ENCODE results near the gene ATXN7L1.

Gene ATXN7L1

DNA sequence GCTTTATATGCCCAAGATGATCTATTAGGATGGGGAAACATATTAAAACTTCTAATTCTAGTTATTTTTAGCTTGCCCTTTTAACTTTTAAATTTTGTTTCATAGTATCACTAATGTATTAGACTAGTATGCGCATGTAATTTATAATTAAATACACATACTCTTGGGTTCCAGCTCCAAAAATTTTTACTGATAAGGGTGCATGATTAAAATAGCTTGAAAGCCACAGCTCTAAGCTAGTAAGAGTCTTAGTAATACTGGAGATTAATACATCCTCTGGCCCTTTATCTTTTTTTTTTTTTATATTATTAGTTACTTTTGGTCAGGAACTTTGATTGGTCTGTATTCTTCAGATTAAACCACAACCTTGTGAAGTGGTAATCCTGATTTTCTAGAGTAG lies 53.6 kb downstream of the ATXN7L1 start:
- DNase-seq = no peak

DNA sequence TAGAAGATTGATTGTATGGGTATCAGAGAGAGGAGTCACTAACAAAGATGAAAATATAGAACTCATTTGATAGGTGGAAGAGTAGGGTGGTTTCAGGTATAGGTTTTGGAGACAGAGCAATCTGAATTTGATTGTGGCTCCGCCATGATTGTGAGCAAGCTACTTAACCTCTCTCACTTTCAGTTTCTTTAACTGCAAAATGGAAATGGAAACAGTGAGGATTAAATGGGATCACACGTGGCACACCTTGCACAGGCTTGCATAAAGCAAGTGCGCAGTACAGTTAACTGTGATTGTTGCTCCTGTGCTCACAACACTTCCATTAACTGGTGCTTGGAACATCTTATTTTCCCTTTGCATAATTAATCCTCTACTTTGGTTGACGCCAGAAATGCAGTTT lies 54.9 kb downstream of the ATXN7L1 start:
- DNase-seq = no peak

DNA sequence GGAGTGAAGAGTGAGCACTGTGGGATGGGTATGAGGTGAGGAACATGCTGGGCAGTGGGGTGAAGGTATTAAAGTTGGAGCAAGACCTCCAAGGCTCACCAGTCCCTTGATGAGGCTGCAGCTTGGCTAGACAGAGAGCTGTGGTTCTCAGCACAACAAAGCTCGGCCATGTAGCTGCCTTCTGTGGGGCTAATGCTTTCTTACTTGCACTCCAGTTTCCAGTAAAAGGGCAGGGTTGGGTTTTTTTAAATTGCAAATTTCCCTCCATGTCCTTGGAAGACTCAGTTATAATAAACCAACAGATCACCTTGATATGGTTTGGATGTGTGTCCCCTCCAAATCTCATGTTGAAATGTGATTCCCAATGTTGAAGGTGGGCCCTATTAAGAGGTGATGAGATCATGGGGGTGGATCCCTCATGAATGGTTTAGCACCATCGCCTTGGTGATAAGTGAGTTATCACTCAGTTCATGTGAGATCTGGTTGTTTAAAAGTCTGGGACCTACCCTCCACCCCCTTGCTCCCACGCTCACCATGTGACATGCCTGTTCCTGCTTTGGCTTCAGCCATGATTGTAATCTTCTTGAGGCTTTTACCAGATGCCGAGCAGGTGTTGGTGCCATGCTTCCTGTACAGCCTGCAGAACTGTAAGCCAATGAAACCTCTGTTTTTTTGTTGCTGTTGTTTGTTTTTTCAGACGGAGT lies 55.9 kb downstream of the ATXN7L1 start:
- no peak for DNase-seq

DNA sequence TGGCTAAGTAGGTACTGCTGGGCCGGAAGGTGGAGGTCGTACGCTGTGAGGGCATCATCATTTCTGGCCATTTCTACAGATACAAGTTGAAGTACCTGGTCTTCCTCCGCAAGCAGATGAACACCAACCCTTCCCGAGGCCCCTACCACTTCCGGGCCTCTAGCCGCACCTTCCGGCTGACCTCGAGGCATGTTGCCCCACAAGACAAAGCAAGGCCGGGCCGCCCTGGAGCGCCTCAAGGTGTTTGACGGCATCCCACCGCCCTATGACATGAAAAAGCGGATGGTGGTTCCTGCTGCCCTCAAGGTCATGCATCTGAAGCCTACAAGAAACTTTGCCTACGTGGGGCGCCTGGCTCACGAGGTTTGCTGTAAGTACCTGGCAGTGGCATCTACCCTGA lies 56.8 kb downstream of the ATXN7L1 start:
- DNase-seq = no peak

DNA sequence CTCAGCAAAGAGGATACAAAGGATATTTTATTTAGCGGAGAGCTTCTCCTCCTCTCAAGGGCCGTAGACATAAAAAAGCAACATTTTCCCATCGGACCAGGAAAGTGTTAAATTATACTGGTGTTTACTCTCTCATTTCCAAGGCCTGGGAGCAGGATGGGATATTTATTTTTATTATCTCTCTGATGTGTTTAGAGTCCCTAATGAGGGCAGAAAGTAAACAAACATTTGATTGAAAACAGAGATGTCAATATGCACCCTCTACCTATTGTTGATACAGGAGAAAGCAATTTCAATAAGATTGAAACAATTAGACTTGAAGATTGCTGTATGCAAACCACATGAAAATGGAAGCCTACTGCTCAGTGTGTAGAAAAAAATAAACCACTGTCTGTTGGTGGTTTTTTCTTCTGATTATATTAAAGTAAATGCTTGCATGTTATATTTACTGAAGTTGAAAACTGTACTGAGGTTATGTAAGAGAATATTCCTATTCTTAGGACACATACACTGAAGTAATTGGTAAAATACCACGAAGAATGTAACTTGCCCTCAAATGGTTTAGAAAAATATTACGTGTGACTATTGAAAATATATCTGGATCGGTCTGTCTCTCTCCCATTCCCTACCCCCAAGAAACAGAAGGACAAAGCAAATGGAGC lies 59.3 kb downstream of the ATXN7L1 start:
- no peak for DNase-seq

DNA sequence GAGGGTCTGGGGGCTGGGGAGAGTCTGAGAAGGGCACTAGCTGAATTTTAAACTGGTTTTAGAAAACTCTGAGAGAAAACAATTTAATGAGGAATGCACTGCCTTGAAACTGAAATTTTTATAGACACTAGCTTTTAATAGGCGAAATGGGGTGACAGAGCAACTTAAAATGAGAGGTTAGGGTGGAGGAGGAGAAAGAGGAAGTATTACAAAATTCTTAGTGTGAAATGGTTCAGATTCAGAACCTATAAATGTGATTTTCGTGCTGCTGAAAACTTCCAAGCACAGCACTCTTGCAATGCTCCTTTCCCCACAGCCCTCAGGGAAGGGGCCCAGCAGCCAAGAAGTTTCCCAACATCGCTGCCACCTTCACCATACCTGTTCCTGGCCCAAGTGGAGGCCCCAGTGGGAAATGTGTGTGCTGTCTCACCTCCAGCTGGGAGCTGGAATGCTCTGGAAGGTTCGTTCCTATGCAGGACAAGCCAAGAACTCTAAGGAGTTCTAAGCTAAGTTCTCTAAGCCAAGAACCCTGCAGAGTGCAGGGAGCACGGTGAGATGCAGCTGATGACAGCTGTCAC lies 60.0 kb downstream of the ATXN7L1 start:
- no peak for DNase-seq

DNA sequence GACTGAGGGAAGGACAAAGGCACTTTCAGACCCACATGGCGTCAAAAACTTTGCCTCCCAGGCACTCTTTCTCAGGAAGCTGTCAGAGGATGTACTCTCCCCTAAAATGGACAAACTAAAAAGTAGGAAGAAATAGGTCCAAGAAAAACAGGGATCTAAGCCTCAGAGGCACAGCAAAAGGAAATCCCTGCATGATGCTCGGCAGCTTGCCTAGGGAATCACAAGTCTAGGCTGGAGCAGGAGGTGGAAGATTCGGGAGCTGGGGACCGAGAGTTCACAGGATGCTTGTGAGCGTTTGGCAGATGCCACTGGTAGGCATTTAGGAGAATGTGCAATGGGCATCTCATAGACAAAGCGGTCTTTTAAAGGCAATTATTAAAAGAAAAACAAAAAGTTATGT lies 60.8 kb downstream of the ATXN7L1 start:
- DNase-seq = no peak

DNA sequence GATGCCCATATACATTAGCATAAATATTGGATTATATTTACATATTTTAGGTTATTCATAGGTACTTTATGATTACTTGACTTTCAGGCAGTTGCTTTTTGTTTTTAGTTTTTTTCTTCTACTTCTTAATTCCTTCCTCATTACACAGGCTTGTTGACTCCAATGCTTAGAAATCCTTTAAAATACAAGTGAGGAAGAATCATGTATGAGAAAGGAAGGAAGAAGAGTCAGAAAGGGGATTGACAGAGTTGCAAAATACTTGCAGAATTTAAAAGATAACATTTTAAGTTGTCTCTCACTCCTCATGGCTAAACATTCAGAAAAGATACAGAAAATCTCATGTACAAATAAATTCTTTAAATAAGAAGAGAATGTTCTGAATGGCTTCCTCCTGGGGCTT lies 61.9 kb downstream of the ATXN7L1 start:
- DNase-seq = no peak

DNA sequence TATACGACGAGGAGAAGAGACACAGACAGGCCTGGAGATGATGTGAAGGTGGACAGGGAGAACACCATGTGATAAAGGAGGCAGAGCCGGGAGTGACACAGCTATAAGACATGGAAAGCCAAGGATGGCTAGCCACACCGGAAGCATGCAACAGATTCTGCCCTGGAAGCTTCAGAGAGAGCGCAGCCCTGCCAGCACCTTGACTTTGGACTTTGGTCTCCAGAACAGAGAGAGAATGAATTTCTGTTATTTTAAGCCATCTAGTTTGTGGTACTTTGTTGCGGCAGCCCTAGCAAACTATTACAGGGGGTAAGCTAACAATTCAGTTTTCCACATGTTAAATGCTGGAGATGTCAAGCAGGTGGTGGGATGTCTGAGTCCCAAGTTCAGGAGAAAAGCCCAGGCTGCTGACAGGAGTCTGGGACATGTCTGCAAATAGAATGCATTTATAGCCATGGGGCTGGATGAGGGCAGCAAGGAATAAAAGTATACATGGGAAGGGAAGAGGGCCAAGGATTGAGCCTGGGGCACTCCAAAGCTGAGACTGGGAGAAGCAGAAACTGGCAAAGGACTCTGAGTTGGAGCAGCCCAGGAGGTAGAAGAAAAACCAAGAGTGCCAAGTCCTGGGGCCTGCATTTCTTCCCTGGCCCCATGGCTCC lies 65.1 kb downstream of the ATXN7L1 start:
- no peak for DNase-seq

DNA sequence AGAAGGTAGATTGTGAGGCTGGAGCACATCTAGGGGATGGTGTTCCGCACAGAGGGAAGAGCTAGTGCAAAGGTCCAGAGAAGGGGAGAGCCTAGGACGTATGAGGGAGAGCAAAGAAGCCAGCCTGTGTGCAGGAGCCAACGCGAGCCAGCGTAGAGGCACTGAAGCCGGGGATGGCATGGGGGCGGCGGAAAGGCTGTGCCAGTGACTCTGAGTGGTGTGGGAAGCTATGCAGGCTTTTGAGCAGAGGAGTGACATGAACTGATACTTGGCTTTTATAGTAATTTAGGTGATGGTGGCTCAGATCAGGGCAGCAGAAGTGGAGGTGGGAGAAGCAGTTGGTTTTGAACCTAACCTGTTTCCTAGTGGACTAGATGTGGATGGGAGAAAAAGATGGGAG lies 65.8 kb downstream of the ATXN7L1 start:
- DNase-seq = no peak

DNA sequence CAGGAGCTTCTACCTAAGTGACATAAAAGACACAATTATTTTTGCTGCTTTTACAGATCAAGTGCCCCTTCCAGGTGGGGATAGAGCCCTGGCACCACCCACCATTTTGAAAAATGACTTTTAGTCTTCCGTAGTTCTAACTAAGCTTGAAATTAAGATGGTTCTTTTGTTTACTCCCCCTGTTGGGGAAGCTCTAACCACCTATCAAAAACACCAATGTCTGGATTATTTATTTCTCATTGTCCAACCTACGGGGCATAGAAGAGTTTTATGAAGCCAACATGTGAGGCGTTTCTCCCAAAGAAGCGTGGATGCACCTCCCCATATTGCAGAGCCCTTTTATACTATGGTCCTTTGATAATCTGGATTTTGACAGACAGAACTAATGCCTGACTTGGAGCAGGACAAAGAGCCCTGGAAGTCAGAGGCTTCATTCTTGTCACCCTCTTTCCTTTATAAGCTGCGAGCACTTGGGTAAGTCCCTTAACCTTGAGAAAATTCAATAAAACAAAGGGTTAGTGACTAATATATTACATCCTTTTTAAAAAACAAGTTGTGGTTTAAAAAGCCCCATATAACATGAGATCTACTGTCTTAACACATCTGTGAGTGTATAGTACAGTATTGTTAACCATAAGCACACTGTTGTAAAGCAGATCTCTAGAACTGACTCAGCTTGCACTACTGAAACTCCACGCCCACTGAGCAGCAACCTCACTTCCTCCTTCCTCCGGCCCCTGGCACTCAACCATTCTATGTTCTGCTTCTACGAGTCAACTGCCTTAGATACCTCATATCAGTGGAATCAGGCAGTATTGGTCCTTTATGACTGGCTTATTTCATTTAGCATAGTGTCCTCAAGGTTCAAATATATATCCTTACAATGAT lies 67.5 kb downstream of the ATXN7L1 start:
- peak; percentile 10 to 41 (median 26) for DNase-seq

DNA sequence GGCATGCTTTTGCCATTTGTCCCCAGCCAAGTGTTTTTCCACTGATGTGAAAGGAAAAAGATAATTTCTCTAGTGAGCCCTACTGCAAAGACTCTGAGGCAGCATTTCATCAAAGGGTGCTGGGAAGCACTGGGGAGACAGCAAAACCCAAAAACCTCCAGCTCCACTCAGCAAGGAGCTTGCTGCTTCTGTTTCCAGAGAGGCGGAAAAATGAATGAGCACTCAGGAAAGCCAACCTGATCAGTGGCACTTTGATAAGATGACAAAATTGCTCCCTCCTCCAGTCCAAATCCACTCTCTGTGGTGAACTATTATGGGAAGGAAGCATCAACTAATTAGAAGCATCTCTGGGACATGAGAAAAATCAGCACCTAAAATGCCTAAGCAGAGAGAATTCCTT lies 68.2 kb downstream of the ATXN7L1 start:
- DNase-seq = no peak

DNA sequence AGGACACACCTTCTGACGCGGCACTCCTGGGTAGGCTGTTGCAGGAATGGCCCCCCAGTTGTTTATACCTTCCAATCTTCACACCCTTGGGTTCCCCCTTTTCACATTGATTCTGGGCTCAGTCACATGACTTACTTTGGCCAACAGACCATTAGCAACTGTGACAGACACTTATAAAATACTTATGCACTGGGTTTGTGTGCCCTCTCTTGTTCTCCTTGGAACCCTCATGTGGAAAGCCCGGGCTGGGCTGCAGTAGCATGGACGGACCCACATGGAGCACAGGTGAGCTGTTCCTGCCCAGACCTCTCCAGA lies 69.0 kb downstream of the ATXN7L1 start:
- no peak for DNase-seq

DNA sequence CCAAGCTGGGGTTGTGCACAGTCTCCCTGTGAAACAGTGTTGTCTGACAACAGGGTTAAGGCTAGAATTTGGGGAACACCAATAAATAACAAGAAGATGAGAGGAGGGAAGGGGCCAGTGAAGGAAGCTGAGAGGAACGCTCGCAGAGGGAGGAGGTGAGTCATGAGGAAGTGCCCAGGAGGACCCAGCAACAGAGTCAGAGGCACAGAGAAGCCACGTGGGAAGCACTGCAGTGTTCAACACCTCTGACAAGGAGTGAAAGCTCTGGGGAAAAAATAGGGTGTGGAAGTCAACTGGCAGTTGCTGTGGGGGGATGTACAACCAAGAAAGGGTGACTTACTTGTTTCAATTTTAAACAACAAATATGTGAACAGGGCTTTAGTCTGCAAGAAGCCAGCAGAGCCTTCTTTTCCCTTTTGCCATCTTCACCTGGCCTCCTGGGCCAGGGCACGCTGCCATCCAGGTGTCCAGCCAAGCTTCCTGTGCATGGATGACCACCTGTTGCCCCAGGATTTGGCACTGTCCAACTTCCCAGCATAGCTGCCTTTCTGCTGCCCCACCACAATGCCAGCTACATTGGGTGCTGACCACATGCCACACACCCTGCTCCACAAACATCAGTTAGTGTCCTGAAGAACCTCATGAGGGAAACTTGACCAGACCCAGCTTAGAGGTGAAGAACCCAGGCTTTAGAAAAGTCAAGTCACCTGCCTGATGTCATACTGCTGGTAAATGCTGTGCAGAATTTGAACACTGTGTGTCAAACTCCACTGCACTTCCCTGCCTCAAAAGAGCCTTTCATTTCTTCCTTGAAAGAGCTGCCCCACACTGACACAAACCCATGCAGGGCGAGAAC lies 69.6 kb downstream of the ATXN7L1 start:
- DNase-seq = peak in 3 of 4 experiments; percentile 2 to 18 (median 16)

DNA sequence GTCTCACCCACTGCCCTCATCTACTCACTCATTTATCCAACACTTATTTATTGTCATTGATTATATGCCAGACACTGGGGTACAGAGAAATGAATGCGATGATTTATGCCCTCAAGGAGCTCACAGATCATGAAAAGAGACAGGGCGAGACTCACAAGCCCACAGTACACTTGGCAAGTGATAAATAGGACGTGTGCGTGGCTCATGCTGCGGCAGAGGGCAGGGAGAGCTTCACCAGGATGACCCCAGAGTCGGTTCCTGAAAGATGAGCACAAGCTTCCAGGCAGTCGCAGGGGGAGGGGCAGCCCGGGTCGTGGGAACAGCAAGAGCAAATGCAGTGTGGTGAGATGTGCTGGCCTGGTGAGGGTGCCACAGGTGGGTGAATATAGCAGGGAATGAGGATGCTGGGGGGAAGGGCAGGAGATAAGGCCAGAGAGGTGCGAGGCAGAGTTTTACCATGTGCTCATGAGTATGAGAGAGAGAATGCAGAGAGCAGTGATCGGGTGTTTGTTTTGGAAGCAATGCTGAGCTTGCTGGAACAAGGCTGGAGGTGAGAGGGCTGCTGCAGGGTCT lies 70.9 kb downstream of the ATXN7L1 start:
- DNase-seq = no peak

DNA sequence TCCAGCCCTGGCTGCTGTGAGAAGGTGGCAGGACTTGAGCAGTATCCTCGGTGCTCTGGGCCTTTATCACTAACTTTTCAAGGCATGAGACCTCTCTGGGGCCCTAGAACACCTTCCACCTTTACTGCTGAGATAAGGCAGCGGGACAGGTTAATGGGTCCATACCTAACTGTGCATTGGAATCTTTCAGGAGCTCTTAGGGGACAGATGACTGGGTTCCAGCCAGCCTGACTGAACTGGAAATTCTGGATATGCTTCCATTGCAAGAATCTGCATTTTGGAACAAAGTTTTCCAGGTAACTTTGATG lies 73.0 kb downstream of the ATXN7L1 start:
- DNase-seq = no peak

DNA sequence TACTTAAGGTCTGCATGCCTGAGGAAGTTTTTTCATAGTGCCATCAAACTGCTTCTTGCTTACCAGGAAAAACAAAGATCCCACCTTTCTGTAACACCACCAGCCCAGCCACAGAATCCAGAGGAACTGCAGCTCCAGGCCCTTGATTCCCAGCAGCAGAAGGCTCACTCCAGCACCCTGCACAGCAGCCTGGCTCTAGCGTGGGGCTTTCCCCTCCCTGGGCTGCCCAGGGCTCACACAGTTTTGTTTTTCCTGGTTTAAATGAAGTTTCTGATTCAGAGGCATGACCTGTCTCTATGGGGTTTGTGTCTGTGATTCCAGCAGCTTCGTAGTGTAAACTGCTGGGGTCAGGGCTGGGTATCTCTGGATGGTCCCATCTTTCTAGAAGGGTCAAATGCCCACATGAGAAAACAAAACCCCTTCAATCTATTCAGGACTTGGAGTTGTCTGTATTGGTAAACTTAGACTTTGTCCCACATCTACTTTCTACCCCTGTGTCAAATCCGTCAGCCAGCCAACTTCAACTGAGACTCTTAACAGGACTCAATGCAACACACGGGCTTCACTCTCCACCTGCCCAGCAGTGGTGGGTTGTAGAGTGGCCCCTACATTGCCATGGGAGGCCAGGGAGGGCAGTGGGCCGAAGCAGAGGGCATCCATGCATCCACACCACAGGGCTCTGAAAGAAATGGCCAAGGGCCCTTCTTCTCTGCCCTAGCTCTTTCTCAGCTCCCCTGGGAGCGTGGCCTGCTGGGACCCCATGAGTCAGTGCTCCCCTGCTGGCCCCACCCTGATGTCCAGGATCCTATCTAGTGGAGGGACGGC lies 73.6 kb downstream of the ATXN7L1 start:
- DNase-seq = no peak

DNA sequence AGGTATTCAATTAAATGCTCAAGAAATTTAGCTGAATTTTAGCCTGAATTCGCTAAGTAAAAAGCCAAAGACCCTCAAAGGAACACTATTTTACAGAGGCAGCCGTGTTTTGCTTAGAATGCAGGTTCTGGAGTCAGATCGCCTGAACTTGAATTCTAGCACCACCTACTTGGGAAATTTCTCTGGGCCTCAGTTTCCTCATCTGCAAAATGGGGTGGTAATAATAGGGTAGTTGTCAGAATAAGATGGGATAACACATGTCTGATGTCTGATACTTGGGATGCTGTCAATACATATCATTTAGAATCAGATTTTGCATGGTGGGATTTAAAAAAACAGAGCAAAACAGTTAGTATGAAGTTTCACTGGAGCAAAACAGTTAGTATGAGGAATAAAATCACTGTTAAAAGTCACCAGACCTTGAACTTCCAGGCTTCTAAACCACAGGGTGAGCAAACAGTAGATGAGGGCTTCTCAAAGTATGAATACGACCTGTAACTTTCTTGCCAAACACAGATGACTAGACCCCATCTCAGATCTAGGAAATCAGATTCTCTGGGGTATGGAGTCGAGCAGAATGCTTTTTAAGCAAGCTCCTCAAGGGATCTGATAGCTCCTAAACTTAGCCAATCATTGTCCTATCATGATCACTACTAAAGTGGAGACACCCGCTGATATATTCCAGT lies 75.4 kb downstream of the ATXN7L1 start:
- no peak for DNase-seq

DNA sequence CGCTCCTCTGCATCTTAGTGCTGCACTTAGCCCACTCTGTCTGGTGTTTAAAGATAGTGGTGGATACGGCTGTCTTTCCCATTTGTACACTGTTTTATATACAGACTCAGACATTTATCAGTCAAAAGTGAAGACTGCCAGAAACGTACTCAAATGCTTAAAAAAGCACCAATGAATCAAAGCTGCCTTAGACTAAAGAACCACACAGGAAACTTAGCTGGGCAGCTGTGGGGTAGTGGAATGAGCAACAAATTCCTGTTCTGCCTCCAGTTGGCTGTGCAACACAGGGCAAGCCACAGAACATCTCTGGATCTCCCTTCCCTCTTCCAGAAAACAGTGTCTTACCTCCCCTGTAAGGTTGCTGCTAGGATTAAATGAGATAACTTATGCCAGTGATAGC lies 76.0 kb downstream of the ATXN7L1 start:
- no peak for DNase-seq

DNA sequence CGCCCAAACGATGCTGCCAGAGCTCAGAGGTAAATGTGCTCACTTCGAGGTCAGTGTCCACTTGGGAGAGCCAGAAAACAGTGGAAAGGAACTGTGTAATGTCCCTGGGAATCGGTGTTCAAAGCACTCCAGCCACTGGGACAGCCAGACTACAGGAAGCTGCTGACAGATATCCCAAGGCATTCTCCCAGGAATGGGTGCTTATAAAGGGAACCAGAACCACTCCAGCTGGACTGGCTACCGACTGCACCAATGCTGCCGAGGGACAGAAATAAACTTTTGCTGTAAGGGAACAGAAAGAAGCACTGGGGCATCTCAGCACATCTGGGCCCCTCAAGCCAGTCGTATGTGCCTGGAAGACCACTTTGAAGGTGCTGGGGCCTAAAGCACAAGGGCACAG lies 76.7 kb downstream of the ATXN7L1 start:
- no peak for DNase-seq
